A549 (cell line): ENCODE data around the gene IDH3G. TPM values are rescaled to one million over a fixed set of nuclear protein-coding genes. Genes with fewer than 3 reads are reported as not detected.

Experiments used
- ATAC-seq, 2 experiments: fragments of 200-7000 bp in 1 of 2; fragments of >200 bp in 1 of 2; cut with Nextera tagmentation in 1 of 2; cut with Tn5 transposase in 1 of 2; 3 replicates each; pipeline versions ENCODE4 v1.8.0 to v1.9.1; 2018 to 2020; ENCODE audit warnings: mild to moderate bottlenecking in 1 of 2, moderate library complexity in 1 of 2
- CTCF ChIA-PET: fragments of 300-600 bp; sonication (Branson Sonifier 250); formaldehyde crosslinking; extraction: SDS; loops from one replicate; lab custom pipeline; 2021; ENCODE audit warnings: antibody characterized with exemption, inconsistent platforms; lab: Yijun Ruan, JAX
- POLR2A ChIA-PET: fragments of 350-600 bp; formaldehyde crosslinking; extraction: SDS; loops from one replicate; lab custom pipeline; 2021; ENCODE audit warnings: antibody characterized with exemption, inconsistent platforms; lab: Yijun Ruan, JAX
- DNase-seq, 2 experiments: peaks; one replicate each; pipeline versions ENCODE4 v3.0.0 to v3.0.0-alpha.2; 2011 to 2016; ENCODE audit warnings: low read depth in 1 of 2, low spot score in 1 of 2
- FAIRE-seq: peaks from 2 replicates; lab custom pipeline; 2011; peaks lifted over from hg19 to GRCh38; lab: Jason Lieb, UNC
- H3K27ac ChIP-seq, 2 experiments: fragments of >200 bp; sonication (Bioruptor Twin); formaldehyde crosslinking; 3 replicates each; pipeline ENCODE4 v1.5.1; 2016 to 2017
- H3K4me1 ChIP-seq: fragments of >200 bp; sonication (Bioruptor Twin); formaldehyde crosslinking; 3 replicates; pipeline ENCODE4 v1.6.1; 2016
- H3K4me2 ChIP-seq: fragments of >200 bp; sonication (Bioruptor Twin); formaldehyde crosslinking; 3 replicates; pipeline ENCODE4 v1.6.1; 2016
- H3K4me3 ChIP-seq: fragments of >200 bp; sonication (Bioruptor Twin); formaldehyde crosslinking; 3 replicates; pipeline ENCODE4 v1.5.1; 2016
- H3K9me3 ChIP-seq: fragments of >200 bp; sonication (Bioruptor Twin); formaldehyde crosslinking; 3 replicates; pipeline ENCODE4 v1.6.1; 2016
- EHF ChIP-seq: fragments of 250-450 bp; sonication (Bioruptor Pico); IDR thresholded peaks from 2 replicates; pipeline ENCODE4 v1.5.0; 2020; ENCODE audit warnings: mild to moderate bottlenecking
- ESRRA ChIP-seq: fragments of 150-350 bp; IDR thresholded peaks from 2 replicates; pipeline ENCODE4 v1.6.1; 2014; ENCODE audit warnings: mild to moderate bottlenecking, low read length, borderline replicate concordance
- JUN ChIP-seq, 2 experiments: fragments of >200 bp; sonication (Bioruptor Twin); formaldehyde crosslinking; IDR thresholded peaks; 2 replicates in 1 of 2; 3 replicates in 1 of 2; pipeline ENCODE4 v1.6.1; 2016 to 2017
- KDM1A ChIP-seq: fragments of 200-600 bp; sonication (generic); IDR thresholded peaks from 2 replicates; pipeline ENCODE4 v1.6.1; 2016; ENCODE audit warnings: low read depth, mild to moderate bottlenecking
- KDM5A ChIP-seq: fragments of 200-600 bp; sonication (generic); IDR thresholded peaks from 2 replicates; pipeline ENCODE4 v1.6.1; 2016; ENCODE audit warnings: antibody characterized with exemption, mild to moderate bottlenecking
- MAZ ChIP-seq: fragments of 150-350 bp; IDR thresholded peaks from 2 replicates; pipeline ENCODE4 v1.6.1; 2014; ENCODE audit warnings: antibody characterized with exemption, low read depth, low read length, borderline replicate concordance
- MYC ChIP-seq: IDR thresholded peaks from 2 replicates; pipeline ENCODE4 v1.6.1; 2012; ENCODE audit warnings: mild to moderate bottlenecking, inconsistent platforms, low read length, improper control_type of control experiment, borderline replicate concordance
- NFE2L2 ChIP-seq: fragments of 150-350 bp; conservative IDR thresholded peaks from 2 replicates; pipeline ENCODE4 v1.6.1; 2014; ENCODE audit warnings: low read length
- PHF8 ChIP-seq: fragments of 200-600 bp; sonication (generic); IDR thresholded peaks from 2 replicates; pipeline ENCODE4 v1.6.1; 2016; ENCODE audit warnings: low read depth, mild to moderate bottlenecking, antibody characterized with exemption, moderate library complexity, borderline replicate concordance
- POLR2AphosphoS2 ChIP-seq: conservative IDR thresholded peaks from 2 replicates; pipeline ENCODE4 v1.6.1; 2012; ENCODE audit warnings: low read length, improper control_type of control experiment, inconsistent platforms
- RAD21 ChIP-seq, 2 experiments: fragments of >200 bp in 1 of 2; sonication (Bioruptor Twin) in 1 of 2; formaldehyde crosslinking in 1 of 2; IDR thresholded peaks in 1 of 2; conservative IDR thresholded peaks in 1 of 2; 2 replicates in 1 of 2; 3 replicates in 1 of 2; pipeline ENCODE4 v1.6.1; 2012 to 2018; ENCODE audit warnings: inconsistent platforms in 1 of 2
- SMC3 ChIP-seq: fragments of >200 bp; sonication (Bioruptor Twin); formaldehyde crosslinking; IDR thresholded peaks from 3 replicates; pipeline ENCODE4 v1.6.1; 2018; ENCODE audit warnings: inconsistent platforms
- TFCP2L1 ChIP-seq: fragments of 250-450 bp; sonication (Bioruptor Pico); IDR thresholded peaks from 2 replicates; pipeline ENCODE4 v1.5.0; 2021; ENCODE audit warnings: mild to moderate bottlenecking
- TP53 ChIP-seq: fragments of 250-450 bp; sonication (Bioruptor Pico); IDR thresholded peaks from 2 replicates; pipeline ENCODE4 v1.5.0; 2021; ENCODE audit warnings: mild to moderate bottlenecking, moderate library complexity
- ZC3H11A ChIP-seq: fragments of 450-650 bp; IDR thresholded peaks from 2 replicates; pipeline ENCODE4 v1.6.1; 2014; ENCODE audit warnings: antibody characterized with exemption, mild to moderate bottlenecking
- ZFP36 ChIP-seq: fragments of 450-650 bp; IDR thresholded peaks from 2 replicates; pipeline ENCODE4 v1.6.1; 2014; ENCODE audit warnings: borderline replicate concordance; ENCODE audit not compliant: partially characterized antibody
- WGBS: methylation state at CpG from one replicate; pipeline ENCODE4 v1.1.6; 2017; ENCODE audit errors: missing lambda C conversion rate; 5-methylcytosine and 5-hydroxymethylcytosine counted together
- polyA plus RNA-seq, 4 experiments: library from polyadenylated mRNA; depleted of rRNA in 3 of 4; stranded (reverse); fragments of >200 nt; fragmentation: RNase III in 1 of 4; extraction: RNeasy Plus Mini Kit Qiagen cat#74134 plus additional on column Dnase treatment in 1 of 4; gene quantifications; 2 replicates in 3 of 4; 3 replicates in 1 of 4; pipeline ENCODE4 v1.2.3, GENCODE V29; 2011 to 2017
- TF ChIP-seq, protein P1 (sequence below): IDR thresholded peaks from 2 replicates; pipeline ENCODE4 v1.6.1; 2012
- TF ChIP-seq, protein P2 (sequence below): fragments of 450-650 bp; IDR thresholded peaks from 2 replicates; pipeline ENCODE4 v1.6.1; 2014; ENCODE audit warnings: antibody characterized with exemption
- TF ChIP-seq, protein P3 (sequence below): fragments of 150-350 bp; IDR thresholded peaks from 2 replicates; pipeline ENCODE4 v1.6.1; 2014; ENCODE audit warnings: low read depth, mild to moderate bottlenecking, low read length
- TF ChIP-seq, protein P4 (sequence below): fragments of >200 bp; sonication (Bioruptor Twin); formaldehyde crosslinking; IDR thresholded peaks from 3 replicates; pipeline ENCODE4 v1.6.1; 2016
- TF ChIP-seq, protein P5 (sequence below): IDR thresholded peaks from 2 replicates; pipeline ENCODE4 v1.6.1; 2012
- TF ChIP-seq, protein P6 (sequence below): IDR thresholded peaks from 2 replicates; pipeline ENCODE4 v1.6.1; 2012; ENCODE audit warnings: low read depth, borderline replicate concordance

Gene IDH3G
- polyA plus RNA-seq, 2 of the 4 experiments (the other 2 are of a cell fraction), result 45.6 to 58.5 TPM

DNA sequence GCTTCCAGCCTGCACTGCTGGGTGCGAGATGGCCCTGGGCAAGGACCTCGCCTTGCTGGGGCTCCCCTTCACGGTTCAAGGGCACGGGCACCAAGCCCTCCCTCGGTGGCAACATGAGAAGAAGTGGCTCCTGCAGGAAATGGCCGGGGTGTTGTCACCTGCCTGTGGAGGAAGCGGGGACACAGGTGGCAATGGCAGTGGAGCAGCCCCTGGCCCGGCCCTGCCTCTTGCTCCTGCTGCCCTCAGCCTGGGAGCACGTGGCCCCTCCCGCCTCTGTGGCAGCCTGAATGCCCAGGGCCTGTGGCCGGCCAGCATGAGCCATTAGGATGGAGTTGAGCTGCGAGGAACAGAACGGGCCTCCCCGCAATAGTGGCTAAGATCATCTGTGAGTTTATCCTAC, 52.7 kb downstream of the IDH3G start:
- ChIA-PET POLR2A (no interaction called here), CTCF (no interaction called here)
- no peak overlapping the region for H3K4me2 ChIP-seq
- TF ChIP-seq PHF8 (no peak), ZFP36 (no peak), RAD21 (conservative IDR thresholded peaks at IDR 0.05 in 1 of 2, IDR thresholded peaks at IDR 0.05 in 1 of 2) (no peak)
- TF ChIP-seq, protein P1, sequence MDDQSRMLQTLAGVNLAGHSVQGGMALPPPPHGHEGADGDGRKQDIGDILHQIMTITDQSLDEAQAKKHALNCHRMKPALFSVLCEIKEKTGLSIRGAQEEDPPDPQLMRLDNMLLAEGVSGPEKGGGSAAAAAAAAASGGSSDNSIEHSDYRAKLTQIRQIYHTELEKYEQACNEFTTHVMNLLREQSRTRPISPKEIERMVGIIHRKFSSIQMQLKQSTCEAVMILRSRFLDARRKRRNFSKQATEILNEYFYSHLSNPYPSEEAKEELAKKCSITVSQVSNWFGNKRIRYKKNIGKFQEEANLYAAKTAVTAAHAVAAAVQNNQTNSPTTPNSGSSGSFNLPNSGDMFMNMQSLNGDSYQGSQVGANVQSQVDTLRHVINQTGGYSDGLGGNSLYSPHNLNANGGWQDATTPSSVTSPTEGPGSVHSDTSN, result no peak
- TF ChIP-seq, protein P2, sequence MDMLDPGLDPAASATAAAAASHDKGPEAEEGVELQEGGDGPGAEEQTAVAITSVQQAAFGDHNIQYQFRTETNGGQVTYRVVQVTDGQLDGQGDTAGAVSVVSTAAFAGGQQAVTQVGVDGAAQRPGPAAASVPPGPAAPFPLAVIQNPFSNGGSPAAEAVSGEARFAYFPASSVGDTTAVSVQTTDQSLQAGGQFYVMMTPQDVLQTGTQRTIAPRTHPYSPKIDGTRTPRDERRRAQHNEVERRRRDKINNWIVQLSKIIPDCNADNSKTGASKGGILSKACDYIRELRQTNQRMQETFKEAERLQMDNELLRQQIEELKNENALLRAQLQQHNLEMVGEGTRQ, result no peak
- TF ChIP-seq, protein P3, sequence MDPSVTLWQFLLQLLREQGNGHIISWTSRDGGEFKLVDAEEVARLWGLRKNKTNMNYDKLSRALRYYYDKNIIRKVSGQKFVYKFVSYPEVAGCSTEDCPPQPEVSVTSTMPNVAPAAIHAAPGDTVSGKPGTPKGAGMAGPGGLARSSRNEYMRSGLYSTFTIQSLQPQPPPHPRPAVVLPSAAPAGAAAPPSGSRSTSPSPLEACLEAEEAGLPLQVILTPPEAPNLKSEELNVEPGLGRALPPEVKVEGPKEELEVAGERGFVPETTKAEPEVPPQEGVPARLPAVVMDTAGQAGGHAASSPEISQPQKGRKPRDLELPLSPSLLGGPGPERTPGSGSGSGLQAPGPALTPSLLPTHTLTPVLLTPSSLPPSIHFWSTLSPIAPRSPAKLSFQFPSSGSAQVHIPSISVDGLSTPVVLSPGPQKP, result no peak
- no peaks in the 10 kb centered on the region for H3K9me3 ChIP-seq
- no peak for FAIRE-seq
- no peak overlapping the region for H3K27ac ChIP-seq
- no peak for DNase-seq
- WGBS, result 86% methylated on average over 5 of the region's 14 CpGs
- no peak for ATAC-seq
- H3K4me1 ChIP-seq, result no peaks in the 10 kb centered on the region
- no peak overlapping the region for H3K4me3 ChIP-seq

DNA sequence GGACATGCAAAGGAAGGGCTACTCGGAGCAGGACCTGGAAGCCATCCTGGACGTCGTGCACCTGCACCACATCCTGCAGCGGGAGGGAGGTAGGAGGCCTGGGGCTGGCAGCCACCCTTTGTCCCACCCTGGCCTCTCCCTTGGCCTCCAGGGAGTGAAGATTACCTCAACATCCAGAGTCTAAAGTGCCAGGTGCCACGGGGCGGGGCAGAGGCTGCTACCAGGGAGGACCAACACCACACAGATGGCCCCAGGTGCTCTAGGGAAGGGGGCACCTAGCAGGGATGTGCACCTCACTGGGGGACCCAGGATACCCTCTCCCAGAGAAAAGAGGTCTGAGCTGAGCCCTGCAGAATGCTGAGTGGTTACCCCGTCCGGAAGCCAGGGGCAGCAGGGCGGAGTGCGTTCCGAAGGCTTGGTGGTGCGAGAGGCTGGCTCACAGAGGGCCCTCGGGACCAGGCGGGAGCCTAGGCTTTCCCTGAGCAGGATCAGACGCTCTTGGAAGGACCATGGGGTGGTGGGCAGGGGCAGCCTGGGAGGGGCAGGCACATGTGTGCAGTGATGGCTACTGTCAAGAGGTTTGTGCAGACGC, 53.4 kb downstream of the IDH3G start:
- H3K27ac ChIP-seq, result no peak overlapping the region
- TF ChIP-seq JUN (IDR thresholded peaks at IDR 0.05) (no peak), ZC3H11A (no peak), EHF (CRISPR knock-in tag) (no peak), PHF8 (no peak), ESRRA (no peak), MAZ (no peak), TFCP2L1 (CRISPR knock-in tag) (no peak), TP53 (no peak), RAD21 (conservative IDR thresholded peaks at IDR 0.05 in 1 of 2, IDR thresholded peaks at IDR 0.05 in 1 of 2) (no peak), KDM1A (no peak), NFE2L2 (no peak), MYC (no peak), POLR2AphosphoS2 (no peak), SMC3 (no peak), KDM5A (no peak)
- TF ChIP-seq, protein P4, sequence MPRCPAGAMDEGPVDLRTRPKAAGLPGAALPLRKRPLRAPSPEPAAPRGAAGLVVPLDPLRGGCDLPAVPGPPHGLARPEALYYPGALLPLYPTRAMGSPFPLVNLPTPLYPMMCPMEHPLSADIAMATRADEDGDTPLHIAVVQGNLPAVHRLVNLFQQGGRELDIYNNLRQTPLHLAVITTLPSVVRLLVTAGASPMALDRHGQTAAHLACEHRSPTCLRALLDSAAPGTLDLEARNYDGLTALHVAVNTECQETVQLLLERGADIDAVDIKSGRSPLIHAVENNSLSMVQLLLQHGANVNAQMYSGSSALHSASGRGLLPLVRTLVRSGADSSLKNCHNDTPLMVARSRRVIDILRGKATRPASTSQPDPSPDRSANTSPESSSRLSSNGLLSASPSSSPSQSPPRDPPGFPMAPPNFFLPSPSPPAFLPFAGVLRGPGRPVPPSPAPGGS, result no peak
- TF ChIP-seq, protein P3, result no peak
- TF ChIP-seq, protein P5, sequence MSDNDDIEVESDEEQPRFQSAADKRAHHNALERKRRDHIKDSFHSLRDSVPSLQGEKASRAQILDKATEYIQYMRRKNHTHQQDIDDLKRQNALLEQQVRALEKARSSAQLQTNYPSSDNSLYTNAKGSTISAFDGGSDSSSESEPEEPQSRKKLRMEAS, result no peak
- TF ChIP-seq, protein P6, sequence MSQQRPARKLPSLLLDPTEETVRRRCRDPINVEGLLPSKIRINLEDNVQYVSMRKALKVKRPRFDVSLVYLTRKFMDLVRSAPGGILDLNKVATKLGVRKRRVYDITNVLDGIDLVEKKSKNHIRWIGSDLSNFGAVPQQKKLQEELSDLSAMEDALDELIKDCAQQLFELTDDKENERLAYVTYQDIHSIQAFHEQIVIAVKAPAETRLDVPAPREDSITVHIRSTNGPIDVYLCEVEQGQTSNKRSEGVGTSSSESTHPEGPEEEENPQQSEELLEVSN, result no peak
- CTCF ChIA-PET, result no interaction called here
- POLR2A ChIA-PET, result no interaction called here
- DNase-seq, result no peak
- ATAC-seq, result no peak
- no peak overlapping the region for H3K4me3 ChIP-seq
- no peaks in the 10 kb centered on the region for H3K9me3 ChIP-seq
- no peaks in the 10 kb centered on the region for H3K4me1 ChIP-seq
- WGBS, result 95% methylated on average over 4 of the region's 16 CpGs
- no peak overlapping the region for H3K4me2 ChIP-seq
- no peak for FAIRE-seq
